Measurements from ENCODE around the gene DSCAML1. TPM values are rescaled to one million over a fixed set of nuclear protein-coding genes. Genes with fewer than 3 reads are reported as not detected.

DSCAML1 gene
- total RNA-seq, 2 experiments from 2014 or later = 0.13 to 0.29 TPM

GRCh38 chr11:117649296-117650055 is 147.5 kb downstream of the DSCAML1 start:
- intact Hi-C loops (cut with micrococcal nuclease) = no loop called here
- no peaks in the 10 kb centered on the region for H3K27me3 Mint-ChIP-seq
- H3K4me1 Mint-ChIP-seq (ENCODE audit: low read depth) = no peaks in the 10 kb centered on the region
- no peaks in the 10 kb centered on the region for H3K9me3 Mint-ChIP-seq
- no peak overlapping the region for H3K27ac Mint-ChIP-seq
- H3K36me3 Mint-ChIP-seq (ENCODE audit: low read depth) = no peaks in the 10 kb centered on the region
- POLR2A ChIA-PET = no interaction called here
- CTCF ChIA-PET = interaction anchor here (1.1 kb wide), 1 partner anchor 223 kb away, joined by 3 read pairs; no protein-coding TSS in a partner anchor
- DNase-seq (no peak), ATAC-seq (no peak)
- no peak for TF ChIP-seq CTCF (IDR thresholded peaks at IDR 0.05)
- no peak overlapping the region for H3K4me3 Mint-ChIP-seq

- intact Hi-C loops (cut with micrococcal nuclease) = no loop called here
These were observed 149.1 kb downstream of the DSCAML1 start for GRCh38 chr11:117647872-117648271.

GRCh38 chr11:117647207-117647606 is 149.8 kb downstream of the DSCAML1 start:
- intact Hi-C loops (cut with micrococcal nuclease) = no loop called here
- CTCF ChIA-PET = no interaction called here
- DNase-seq (no peak), ATAC-seq (no peak)
- no peaks in the 10 kb centered on the region for H3K4me1 Mint-ChIP-seq (ENCODE audit: low read depth)
- H3K27ac Mint-ChIP-seq = no peak overlapping the region
- H3K27me3 Mint-ChIP-seq = peaks cover 1% of the 10 kb centered on the region
- H3K4me3 Mint-ChIP-seq = no peak overlapping the region
- no peaks in the 10 kb centered on the region for H3K36me3 Mint-ChIP-seq (ENCODE audit: low read depth)
- no peaks in the 10 kb centered on the region for H3K9me3 Mint-ChIP-seq
- no peak for TF ChIP-seq CTCF (IDR thresholded peaks at IDR 0.05)
- POLR2A ChIA-PET = no interaction called here

More at GRCh38 chr11:117647872-117648271, 149.1 kb downstream of the DSCAML1 start:
- ATAC-seq = no peak
- ChIA-PET POLR2A (no interaction called here), CTCF (no interaction called here)
- no peak overlapping the region for H3K4me3 Mint-ChIP-seq
- peaks cover 1% of the 10 kb centered on the region for H3K27me3 Mint-ChIP-seq
- no peak for DNase-seq
- TF ChIP-seq CTCF (IDR thresholded peaks at IDR 0.05) = no peak
- no peaks in the 10 kb centered on the region for H3K4me1 Mint-ChIP-seq (ENCODE audit: low read depth)
- H3K36me3 Mint-ChIP-seq (ENCODE audit: low read depth) = no peaks in the 10 kb centered on the region
- H3K9me3 Mint-ChIP-seq = no peaks in the 10 kb centered on the region
- H3K27ac Mint-ChIP-seq = no peak overlapping the region

GRCh38 chr11:117646411-117646810 is 150.6 kb downstream of the DSCAML1 start:
- Mint-ChIP-seq H3K4me1 (ENCODE audit: low read depth) (no peaks in the 10 kb centered on the region), H3K27ac (no peak overlapping the region), H3K27me3 (peaks cover 1% of the 10 kb centered on the region), H3K9me3 (no peaks in the 10 kb centered on the region), H3K4me3 (no peak overlapping the region), H3K36me3 (ENCODE audit: low read depth) (no peaks in the 10 kb centered on the region)
- no peak for ATAC-seq
- intact Hi-C loops (cut with micrococcal nuclease) = no loop called here
- CTCF ChIA-PET = interaction anchor here (0.8 to 1.5 kb wide), 3 partner anchors 25 to 220 kb away, joined by 3 to 4 read pairs (median 4); no protein-coding TSS in a partner anchor
- DNase-seq = no peak
- POLR2A ChIA-PET = interaction anchor here (0.6 kb wide), 1 partner anchor 174 kb away, joined by 5 read pairs; no protein-coding TSS in a partner anchor
- TF ChIP-seq CTCF (IDR thresholded peaks at IDR 0.05) = no peak

- ATAC-seq (no peak), DNase-seq (no peak)
- Mint-ChIP-seq H3K4me1 (ENCODE audit: low read depth) (no peaks in the 10 kb centered on the region), H3K9me3 (no peaks in the 10 kb centered on the region), H3K27ac (no peak overlapping the region), H3K27me3 (peaks cover 1% of the 10 kb centered on the region), H3K36me3 (ENCODE audit: low read depth) (no peaks in the 10 kb centered on the region), H3K4me3 (no peak overlapping the region)
- TF ChIP-seq CTCF (IDR thresholded peaks at IDR 0.05) = no peak
- ChIA-PET CTCF (no interaction called here), POLR2A (interaction anchor here (1.8 kb wide), 1 partner anchor 12 kb away, joined by 5 read pairs; no protein-coding TSS in a partner anchor)
- intact Hi-C loops (cut with micrococcal nuclease) = no loop called here
These were observed 152.4 kb downstream of the DSCAML1 start for GRCh38 chr11:117644403-117645155.
